HCEC 1CT (cell line): Measurements from ENCODE around the gene IL17D.
A peak's percentile ranks its signal among the peaks of the same experiment; 100 is the strongest.
"Not testable (repeated sequence)": the region's sequence is repeated elsewhere in the genome, so short reads cannot be mapped to it uniquely, and the experiment has no call there.

Experiments
- DNase-seq: peaks from one replicate; pipeline ENCODE4 v3.0.0-alpha.2; 2017

IL17D gene

GRCh38 chr13:20702915-20703779, at the start of gene IL17D:
Gene IL17D (plus strand): TSS chr13:20703699. CDS start chr13:20704002, 303 bp downstream.
- no peak for DNase-seq

DNA sequence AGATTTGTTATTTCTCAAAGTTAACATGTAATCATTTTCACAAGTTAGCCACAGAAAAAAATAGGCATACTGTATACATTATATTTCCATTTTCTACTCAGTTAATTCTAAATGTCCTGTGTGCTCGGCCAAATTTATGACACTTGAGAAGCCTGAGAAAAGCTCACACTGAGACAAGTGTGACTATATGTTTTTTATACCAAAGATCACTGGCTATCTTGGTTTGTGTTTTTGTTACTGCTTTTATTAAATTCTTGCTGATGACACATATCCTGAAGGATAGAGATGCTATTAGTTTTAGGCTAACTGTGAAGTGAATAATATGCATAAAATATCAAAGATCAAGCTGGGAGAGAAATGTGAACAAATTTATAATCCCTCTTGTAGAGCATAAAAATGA, 49.3 kb upstream of the IL17D start:
- peak; percentile 43 for DNase-seq

GRCh38 chr13:20658451-20659040, 45.0 kb upstream of the IL17D start:
- no peak for DNase-seq

GRCh38 chr13:20664351-20664750, 39.1 kb upstream of the IL17D start:
- DNase-seq: no peak

DNA sequence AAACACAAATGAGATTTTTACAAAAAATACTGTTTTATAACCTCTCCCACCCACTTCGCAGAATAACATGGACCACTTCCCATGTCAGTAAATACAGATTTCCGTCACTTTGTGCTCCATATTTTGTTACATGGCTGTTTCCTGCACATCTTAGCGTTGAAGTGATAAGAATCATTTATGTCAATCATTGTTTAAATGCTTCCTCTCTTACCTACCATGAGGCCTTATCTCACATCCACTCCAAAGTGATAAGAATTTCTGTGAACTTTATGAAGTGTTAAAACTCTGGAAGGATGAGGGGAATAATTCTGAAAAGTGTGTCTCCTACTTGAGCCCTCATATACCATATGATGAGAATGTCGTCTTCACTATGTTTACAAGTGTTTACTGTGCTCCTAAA, 36.6 kb upstream of the IL17D start:
- DNase-seq: no peak

DNA sequence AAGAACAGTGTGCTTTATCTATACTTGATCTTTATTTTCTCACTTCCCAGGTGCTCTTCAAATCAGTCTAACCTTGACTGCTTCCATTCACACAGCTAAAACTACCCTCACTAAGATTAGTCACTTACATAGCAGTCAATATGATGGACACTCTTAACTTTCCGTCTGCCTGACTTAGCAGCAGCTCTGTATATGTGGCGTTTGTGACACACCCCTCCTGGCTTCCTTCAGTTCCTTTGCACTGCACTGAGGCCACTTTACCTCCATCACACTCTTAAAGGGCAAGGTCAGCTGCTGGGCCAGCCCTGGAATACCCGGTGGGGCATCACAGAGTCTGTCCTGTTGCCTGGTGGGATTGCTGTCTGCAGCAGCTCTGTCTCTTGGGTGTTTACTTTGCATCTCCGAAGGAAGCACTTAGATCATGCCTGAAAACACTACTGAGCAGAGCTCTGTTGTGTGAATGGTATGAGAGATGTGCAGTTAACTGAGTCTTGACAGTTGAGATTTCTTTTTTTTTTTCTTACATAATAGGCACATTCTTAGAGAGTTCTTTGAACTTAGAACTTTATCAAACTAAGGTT, 35.6 kb upstream of the IL17D start:
- DNase-seq: no peak

DNA sequence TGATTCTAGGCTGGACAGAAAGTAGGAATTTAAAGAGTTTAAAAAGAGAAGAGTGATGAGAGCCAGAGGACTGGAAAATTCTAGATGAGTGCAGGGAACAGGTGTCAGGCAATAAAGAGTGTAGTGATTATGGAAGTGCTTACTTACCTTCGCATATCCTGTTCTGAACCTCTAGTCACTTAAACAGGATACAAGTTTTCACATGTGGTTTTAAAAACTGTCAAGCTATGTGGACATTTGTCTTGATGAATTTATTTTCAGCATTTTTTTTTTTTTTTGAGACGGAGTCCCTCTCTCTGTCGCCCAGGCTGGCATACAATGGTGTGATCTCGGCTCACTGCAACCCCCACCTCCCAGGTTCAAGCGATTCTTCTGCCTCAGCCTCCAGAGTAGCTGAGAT, 34.3 kb upstream of the IL17D start:
- DNase-seq: no peak

- DNase-seq: no peak
Observed at GRCh38 chr13:20671789-20672188, 31.7 kb upstream of the IL17D start.

DNA sequence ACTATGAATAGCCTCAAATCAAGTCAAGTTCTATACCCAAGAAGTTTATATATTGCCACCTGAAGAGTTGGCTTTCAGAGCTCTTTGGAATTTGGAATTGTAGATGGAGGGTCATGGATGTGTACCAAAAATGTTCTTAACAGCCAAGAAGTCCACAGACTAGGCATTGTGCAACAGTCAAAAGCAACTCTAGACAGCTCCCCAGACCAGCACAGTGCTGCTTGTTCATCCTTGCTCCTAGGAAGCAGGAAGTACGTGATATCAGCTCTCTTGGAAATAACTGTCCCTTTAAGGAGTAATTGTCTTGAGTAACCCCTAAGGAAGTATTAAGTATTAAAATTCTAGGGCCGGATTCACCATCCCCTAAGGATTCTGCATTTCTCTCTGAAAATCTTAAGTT, 30.7 kb upstream of the IL17D start:
- peak; percentile 17 for DNase-seq

DNA sequence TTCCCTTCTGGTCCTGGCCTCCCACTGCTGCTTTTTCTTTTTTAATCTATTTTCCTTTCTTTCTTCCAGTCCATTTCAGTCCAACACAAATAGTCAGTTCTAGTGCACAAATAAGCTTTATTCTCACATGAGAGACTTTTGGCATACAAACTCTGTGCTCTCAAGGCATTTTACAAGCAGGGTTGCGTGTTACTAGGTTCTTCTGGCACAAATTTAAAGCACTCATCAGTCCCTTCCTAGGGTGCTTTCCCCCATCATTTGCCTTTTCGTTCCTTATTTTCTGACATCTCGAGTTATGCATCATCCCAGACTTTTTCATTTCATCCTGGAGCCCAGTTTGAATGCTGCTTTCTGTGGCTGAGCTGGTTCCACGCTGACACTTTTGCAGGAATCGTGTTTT, 29.8 kb upstream of the IL17D start:
- DNase-seq: no peak

DNA sequence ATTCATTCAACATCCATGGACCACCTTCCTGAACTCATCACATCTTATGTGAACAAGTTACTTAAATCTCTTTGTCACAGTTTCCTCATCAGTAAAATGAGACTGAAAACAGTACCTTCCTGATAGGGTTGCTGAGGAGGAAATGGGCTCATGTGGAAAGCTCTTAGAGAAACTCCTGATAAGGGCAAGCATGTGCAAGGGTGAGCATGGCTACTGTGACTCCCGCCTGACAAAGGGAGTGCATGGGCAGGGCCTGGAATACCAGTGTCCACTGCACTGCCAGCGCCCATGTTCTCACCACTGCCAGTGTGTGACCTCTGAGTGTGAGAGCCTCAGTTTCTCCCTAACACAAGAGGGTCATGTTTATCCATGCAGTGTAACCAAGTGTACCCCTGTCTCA, 27.3 kb upstream of the IL17D start:
- no peak for DNase-seq

GRCh38 chr13:20678606-20679005, 24.9 kb upstream of the IL17D start:
- DNase-seq: not testable (repeated sequence)

- DNase-seq: no peak
Observed at GRCh38 chr13:20679879-20680278, 23.6 kb upstream of the IL17D start.

GRCh38 chr13:20680416-20681080, 23.0 kb upstream of the IL17D start:
- no peak for DNase-seq

- DNase-seq: peak; percentile 83
Observed at GRCh38 chr13:20681481-20681880, 22.0 kb upstream of the IL17D start.

- no peak for DNase-seq
Observed at GRCh38 chr13:20682061-20682460, 21.4 kb upstream of the IL17D start.

GRCh38 chr13:20684041-20684440, 19.5 kb upstream of the IL17D start:
- DNase-seq: no peak

GRCh38 chr13:20684546-20684945, 19.0 kb upstream of the IL17D start:
- DNase-seq: peak; percentile 84

GRCh38 chr13:20685092-20685491, 18.4 kb upstream of the IL17D start:
- no peak for DNase-seq

- DNase-seq: no peak
Observed at GRCh38 chr13:20686167-20686566, 17.3 kb upstream of the IL17D start.

DNA sequence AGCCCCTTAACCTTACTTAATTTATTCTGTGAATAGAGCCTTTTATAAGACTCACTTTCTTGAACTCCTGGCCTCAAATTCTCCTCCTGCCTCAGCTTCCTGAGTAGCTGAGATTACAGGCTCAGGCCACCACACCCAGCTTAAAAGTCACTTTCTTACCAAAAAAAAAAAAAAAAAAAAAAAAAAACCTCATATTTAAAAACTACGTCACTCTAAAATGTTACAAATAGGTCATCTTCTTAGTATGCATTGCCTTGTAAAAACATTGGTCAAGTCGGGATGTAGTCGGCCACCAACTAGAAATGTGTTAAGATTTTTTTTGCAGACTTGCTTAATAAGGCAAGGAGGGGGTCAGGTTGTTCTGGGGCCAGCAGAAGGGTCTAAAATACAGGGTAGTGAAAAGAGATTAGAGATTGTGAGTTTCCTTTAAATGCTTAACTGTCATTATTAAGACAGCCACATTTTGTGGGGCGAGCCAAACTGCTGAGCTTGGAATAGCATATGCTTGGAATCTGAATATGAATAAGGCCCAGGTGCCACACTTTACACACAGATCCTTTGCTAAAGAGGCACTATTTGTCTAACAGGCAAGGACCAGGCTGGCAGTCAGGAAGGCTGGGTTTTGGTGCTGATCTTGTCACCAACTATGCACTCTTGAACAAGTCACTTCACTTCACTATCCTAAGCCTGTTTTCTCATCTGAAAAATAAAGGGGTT, 16.5 kb upstream of the IL17D start:
- no peak for DNase-seq

- no peak for DNase-seq
Observed at GRCh38 chr13:20689291-20689690, 14.2 kb upstream of the IL17D start.

- no peak for DNase-seq
Observed at GRCh38 chr13:20691616-20692015, 11.9 kb upstream of the IL17D start.
